NB4 (cell line): ENCODE data around the gene AQP9.

Source experiments
- DNase-seq: peaks from one replicate; pipeline ENCODE4 v3.0.0; 2010; ENCODE audit warnings: low read depth
- H3K4me3 ChIP-seq: one replicate; pipeline ENCODE4 v1.5.1; 2011; ENCODE audit warnings: mild to moderate bottlenecking, low read depth, low read length, moderate library complexity
- MAX ChIP-seq: IDR thresholded peaks from 2 replicates; pipeline ENCODE4 v1.6.1; 2011; ENCODE audit warnings: low read depth, low read length
- MYC ChIP-seq: IDR thresholded peaks from 2 replicates; pipeline ENCODE4 v1.6.1; 2011; ENCODE audit warnings: low read depth, low read length
- POLR2A ChIP-seq: IDR thresholded peaks from 2 replicates; pipeline ENCODE4 v1.6.1; 2011; ENCODE audit warnings: mild to moderate bottlenecking; ENCODE audit not compliant: insufficient read length; ENCODE audit errors: extremely low read depth
- TF ChIP-seq, protein P1 (sequence below): IDR thresholded peaks from one replicate; pipeline ENCODE4 v1.5.1; 2012; ENCODE audit warnings: low read depth, low read length

Gene AQP9

DNA sequence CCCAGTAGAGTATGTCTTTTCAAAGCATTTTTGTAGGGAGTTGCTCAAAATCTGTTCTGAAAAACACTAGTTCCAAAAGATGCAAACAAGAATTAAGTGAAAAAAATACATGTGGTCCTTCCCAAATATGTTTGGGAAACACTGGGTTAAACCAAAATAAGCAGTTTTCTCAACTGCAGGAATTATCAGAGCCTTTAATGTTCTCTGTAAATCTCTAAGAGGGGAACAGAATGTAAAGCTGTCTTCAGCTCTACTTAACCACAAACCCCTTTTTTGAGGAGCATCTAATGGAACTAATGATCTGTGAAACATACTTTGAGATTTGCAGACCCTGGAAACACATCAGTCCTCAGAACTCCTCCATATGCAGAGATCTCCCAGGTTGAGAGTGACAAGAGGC lies 9.9 kb downstream of the AQP9 start:
- DNase-seq = no peak
- TF ChIP-seq, protein P1, sequence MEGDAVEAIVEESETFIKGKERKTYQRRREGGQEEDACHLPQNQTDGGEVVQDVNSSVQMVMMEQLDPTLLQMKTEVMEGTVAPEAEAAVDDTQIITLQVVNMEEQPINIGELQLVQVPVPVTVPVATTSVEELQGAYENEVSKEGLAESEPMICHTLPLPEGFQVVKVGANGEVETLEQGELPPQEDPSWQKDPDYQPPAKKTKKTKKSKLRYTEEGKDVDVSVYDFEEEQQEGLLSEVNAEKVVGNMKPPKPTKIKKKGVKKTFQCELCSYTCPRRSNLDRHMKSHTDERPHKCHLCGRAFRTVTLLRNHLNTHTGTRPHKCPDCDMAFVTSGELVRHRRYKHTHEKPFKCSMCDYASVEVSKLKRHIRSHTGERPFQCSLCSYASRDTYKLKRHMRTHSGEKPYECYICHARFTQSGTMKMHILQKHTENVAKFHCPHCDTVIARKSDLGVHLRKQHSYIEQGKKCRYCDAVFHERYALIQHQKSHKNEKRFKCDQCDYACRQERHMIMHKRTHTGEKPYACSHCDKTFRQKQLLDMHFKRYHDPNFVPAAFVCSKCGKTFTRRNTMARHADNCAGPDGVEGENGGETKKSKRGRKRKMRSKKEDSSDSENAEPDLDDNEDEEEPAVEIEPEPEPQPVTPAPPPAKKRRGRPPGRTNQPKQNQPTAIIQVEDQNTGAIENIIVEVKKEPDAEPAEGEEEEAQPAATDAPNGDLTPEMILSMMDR = no peak
- TF ChIP-seq MAX (no peak), MYC (no peak), POLR2A (no peak)
- no peak overlapping the region for H3K4me3 ChIP-seq

- TF ChIP-seq MYC = no peak
- no peak for TF ChIP-seq POLR2A
- TF ChIP-seq, protein P1 = no peak
- no peak for TF ChIP-seq MAX
- no peak for DNase-seq
- H3K4me3 ChIP-seq = no peak overlapping the region
These were observed 10.7 kb downstream of the AQP9 start for GRCh38 chr15:58148633-58149445.

DNA sequence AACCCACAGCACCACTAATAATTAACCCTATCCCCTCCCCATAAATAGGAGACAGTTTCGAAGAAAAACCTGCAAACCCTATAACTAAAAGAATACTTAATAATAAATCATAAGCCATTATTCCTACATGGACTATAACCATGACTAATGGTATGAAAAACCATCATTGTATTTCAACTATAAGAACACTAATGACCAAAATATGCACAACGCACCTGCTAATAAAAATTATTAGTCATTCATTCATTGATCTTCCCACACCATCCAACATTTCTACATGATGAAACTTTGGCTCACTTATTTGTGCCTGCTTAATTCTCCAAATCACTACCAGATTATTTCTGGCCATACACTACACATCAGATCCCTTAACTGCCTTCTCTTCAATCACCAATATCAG lies 16.6 kb downstream of the AQP9 start:
- H3K4me3 ChIP-seq = no peak overlapping the region
- no peak for TF ChIP-seq MYC
- TF ChIP-seq MAX = no peak
- TF ChIP-seq, protein P1 = no peak
- TF ChIP-seq POLR2A = no peak
- no peak for DNase-seq

DNA sequence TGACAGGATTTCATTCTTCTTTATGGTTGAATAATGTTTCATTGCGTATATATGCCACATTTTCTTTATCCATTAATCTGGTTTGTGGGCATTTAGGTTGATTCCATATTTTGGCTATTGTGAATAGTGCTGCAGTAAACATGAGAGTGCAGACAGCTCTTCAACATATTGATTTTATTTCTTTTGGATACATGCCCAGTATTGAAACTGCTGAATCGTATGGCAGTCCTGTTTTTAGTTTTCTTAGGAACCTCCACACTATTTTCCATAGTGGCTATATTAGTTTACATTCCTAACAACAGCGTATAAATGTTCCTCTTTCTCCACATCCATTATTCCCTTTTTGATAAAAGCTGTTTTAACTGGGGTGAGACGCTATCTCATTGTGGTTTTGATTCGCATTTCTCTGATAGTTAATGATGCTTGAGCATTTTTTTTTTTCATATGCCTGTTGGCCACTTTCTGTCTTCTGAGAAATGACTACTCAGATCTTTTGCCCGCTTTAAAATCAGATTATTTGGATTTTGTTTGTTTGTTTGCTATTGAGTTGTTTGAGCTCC lies 21.7 kb downstream of the AQP9 start:
- no peak for TF ChIP-seq MAX
- DNase-seq = no peak
- no peak overlapping the region for H3K4me3 ChIP-seq

- no peak for TF ChIP-seq POLR2A
- no peak for TF ChIP-seq MYC
- TF ChIP-seq, protein P1 = no peak
- no peak for TF ChIP-seq MAX
- no peak overlapping the region for H3K4me3 ChIP-seq
- no peak for DNase-seq
These were observed 23.3 kb downstream of the AQP9 start for GRCh38 chr15:58161436-58161930.

- no peak overlapping the region for H3K4me3 ChIP-seq
- no peak for DNase-seq
- no peak for TF ChIP-seq POLR2A
- no peak for TF ChIP-seq MYC
- no peak for TF ChIP-seq MAX
- TF ChIP-seq, protein P1 = no peak
These were observed 25.8 kb downstream of the AQP9 start for GRCh38 chr15:58163985-58164384.
